GM08714 (cell line): ENCODE data around the gene SCAPER.

Experiments
- H3K4me3 ChIP-seq: fragments of 200-500 bp; sonication (Bioruptor generic); 2 replicates; pipeline ENCODE4 v1.5.1; 2014; ENCODE audit warnings: mild to moderate bottlenecking, low read length, inconsistent platforms
- ZNF274 ChIP-seq: IDR thresholded peaks from 2 replicates; pipeline ENCODE4 v1.6.1; 2012; ENCODE audit warnings: mild to moderate bottlenecking, low read depth, low read length

SCAPER gene

DNA sequence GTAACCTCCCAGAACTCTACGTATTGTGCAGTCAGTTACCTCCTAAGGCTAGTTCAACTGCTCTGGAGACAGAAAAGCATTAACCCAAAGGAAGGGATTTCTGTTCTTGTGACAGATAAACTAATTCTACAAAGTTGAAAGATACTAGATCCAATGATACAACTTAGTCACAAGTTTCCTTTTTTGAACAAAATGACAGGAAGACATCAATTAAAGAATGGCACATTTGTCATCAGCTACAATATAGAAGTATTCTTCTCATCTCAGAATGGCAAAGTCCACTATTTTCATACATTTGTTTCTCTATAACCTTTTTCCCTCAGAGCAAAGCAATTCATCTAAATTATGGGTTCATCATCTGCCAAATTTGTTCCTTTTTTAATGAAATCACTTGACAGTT is 524.9 kb downstream of the SCAPER start:
- TF ChIP-seq ZNF274, result no peak
- H3K4me3 ChIP-seq, result no peak overlapping the region

DNA sequence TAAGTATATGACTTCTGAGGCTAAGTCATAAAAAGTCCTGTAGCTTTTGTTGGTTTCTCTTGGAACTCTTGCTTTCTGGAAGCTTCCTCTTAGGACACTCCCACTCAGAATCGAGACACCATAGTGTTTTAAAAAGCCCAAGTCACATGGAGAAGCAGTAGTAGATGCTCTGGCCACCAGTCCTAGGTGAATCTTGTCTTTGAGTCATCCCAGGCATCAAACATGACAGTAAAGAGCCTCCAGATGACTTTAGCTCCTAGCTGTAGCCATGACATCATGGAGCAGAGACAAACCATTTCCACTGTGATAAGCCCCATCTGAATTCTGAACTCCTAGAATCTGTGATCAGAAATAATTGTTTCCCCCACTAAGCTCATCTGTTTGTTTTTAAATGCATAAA is 526.4 kb downstream of the SCAPER start:
- no peak overlapping the region for H3K4me3 ChIP-seq
- no peak for TF ChIP-seq ZNF274

DNA sequence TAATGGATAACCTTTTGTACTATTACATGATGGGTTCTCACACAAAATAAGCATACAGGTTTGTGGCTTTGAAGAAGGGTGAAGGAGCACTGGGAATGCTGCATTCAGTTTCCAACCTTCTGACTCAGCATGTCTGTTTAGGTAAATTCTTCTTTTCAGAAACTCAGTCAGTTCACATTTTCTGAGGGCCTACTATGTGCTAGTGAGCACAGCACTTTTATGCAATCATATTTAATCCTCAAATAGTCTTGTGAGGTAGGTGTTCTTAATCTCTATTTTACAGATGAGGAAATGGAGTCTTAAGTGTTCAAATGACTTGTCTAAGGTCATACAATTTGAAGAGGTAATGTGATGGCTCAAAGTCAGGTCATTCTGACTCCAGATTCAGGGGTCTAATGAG is 527.4 kb downstream of the SCAPER start:
- TF ChIP-seq ZNF274, result no peak
- no peak overlapping the region for H3K4me3 ChIP-seq

DNA sequence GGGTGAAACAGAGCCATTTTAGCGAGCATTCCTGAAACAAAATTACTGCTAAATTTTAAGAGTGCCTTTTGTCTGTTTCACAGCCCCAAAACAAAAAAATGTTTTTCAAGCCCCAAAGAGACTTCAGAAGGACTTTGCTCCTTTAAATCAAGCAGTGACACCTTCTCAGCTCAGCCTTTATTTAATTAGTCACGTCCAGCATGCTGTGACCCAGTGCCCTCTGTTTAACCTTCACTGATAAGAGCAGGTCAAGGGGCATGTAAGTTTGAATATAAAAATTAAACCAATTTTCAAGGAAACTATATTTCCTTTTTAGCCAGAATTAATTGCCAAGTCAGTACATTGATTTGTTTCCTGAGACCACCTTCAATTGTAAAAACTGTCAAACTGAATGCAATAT is 527.9 kb downstream of the SCAPER start:
- no peak overlapping the region for H3K4me3 ChIP-seq
- TF ChIP-seq ZNF274, result no peak

DNA sequence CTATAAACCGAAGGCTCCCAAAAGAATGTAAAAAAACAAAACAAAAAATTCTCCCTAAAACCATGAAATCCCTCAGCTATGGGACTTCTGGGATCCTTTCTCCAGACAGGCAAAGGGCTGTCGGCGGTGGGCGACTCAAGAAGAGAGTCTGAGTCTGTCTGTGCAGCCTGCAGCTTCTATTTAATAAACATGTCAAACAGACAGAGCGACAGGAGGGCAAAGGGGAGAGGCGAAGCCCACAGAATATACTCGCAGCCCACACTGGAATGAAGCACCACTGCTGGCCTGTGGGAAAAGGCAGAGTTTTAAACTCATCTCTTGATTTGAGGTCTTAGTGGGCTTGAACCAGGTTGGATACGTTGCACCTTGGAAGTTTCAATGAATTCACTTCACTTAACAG is 528.3 kb downstream of the SCAPER start:
- H3K4me3 ChIP-seq, result no peak overlapping the region
- TF ChIP-seq ZNF274, result no peak

DNA sequence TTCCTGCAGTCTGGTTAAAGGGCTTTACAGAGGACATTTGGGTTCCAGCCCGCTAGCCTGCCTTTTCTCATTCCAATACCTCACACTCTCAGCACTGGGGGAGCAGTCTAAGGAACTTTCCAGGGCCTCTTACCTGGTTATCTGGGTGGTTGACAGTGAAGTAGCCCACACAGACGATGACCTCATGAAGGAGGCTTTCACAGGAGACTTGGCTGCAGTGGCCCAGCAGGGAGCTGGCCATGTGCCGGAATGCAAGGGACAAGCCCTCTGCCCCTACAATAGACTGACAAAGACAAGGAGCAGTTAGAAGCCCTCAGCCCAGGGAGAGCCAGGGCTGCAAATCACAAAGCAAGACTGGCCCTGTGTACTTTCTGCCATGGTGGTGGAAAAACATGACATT is 529.1 kb downstream of the SCAPER start:
- no peak for TF ChIP-seq ZNF274
- H3K4me3 ChIP-seq, result no peak overlapping the region

DNA sequence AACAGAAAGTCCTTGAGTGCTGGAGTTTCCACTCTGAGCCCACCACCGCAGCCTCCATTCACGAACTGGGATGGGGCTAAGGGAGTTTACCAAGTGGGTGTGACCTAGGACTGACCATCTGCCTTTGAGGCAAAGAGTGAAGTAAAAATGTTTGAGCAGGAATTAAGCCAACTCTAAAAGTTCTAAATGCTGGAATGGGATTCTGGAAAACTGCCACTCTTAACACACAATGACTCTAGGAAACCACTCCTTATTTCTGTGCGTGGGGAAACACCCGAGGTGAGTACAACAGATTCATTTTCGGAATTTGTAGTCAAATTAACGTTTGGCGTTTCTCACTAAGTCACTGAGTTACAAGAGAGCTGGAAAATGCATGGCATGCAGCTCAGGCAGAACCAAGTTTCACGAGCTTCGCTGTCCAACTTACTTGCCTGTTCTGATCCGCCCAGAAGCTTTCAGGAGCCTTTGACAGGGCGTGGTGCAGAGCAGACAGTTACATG is 537.0 kb downstream of the SCAPER start:
- no peak overlapping the region for H3K4me3 ChIP-seq
- no peak for TF ChIP-seq ZNF274

DNA sequence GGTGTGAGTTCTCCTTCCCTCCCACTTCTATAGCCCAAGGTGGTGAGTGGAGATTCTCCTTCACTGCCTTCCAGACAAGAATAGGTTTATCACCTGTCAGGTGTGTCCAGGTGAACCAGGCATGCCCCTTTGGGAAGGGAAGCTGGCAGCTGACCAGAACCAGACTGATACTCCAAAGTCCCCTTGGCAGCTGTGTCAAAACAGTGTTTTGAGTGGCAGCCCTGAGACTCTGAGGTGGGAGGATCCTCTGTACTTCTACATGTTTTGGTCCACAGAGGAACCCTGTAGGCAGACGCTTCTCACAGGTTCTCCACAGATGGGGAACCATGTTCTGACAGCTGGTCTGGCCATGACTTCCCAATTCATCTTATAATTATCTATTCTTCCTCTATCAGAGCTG is 538.4 kb downstream of the SCAPER start:
- H3K4me3 ChIP-seq, result no peak overlapping the region
- no peak for TF ChIP-seq ZNF274

DNA sequence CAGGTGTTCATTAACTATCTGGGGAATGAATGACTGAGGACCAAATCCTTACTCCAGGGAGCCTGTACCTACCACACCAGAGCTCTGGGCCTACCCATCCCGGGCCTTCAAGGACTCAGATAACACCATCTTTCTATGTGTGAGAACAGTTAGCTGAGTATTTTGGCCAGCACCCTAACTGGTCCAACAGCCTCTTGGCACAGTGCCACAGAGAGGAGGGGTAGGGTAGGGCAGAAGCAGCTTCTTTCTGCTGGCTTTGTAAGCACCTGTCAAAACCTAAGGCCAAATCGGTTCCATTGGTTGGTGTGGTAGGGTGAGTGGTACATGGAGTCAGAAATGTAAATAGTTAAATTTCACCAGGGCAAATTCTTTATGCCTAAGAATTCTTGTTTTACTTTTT is 541.9 kb downstream of the SCAPER start:
- no peak overlapping the region for H3K4me3 ChIP-seq
- no peak for TF ChIP-seq ZNF274

DNA sequence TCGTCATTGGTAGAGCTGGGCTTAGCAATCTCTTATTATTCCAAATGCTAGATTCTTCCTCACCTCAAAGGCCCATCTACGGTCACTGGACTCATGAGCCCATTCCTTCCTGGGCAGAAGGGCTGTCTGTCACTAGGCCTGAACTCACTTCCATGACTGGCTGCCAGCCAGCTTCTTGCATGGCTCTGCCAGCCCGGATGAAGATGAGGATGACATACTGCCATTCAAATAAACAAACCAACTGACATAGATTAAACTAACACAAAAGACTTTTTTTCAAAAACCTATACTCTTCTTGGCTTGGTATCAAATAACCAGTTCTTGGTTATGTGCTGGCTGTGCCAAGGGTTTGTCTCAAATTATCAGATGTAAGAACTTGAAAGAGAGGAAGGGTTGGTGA is 544.7 kb downstream of the SCAPER start:
- TF ChIP-seq ZNF274, result no peak
- H3K4me3 ChIP-seq, result no peak overlapping the region

DNA sequence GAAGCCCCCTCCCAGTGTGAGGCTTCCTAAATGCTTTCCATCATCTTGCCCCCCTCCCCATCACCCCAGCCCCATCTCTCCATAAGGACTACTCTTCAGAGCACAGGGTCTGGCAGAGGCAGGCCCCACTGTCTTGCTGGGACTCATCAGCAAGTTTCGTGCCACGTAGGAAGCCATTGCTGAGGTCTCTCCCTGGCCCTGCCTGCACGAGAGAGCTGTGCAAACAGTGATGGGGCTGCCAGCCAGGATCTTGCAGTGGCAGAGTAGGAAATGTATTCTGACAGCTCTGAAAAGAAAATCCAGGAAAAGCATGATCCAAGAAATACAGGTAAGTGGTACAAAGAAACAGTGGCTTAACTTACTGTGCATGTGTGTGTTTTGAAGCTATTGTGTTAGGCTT is 546.0 kb downstream of the SCAPER start:
- TF ChIP-seq ZNF274, result no peak
- H3K4me3 ChIP-seq, result no peak overlapping the region

DNA sequence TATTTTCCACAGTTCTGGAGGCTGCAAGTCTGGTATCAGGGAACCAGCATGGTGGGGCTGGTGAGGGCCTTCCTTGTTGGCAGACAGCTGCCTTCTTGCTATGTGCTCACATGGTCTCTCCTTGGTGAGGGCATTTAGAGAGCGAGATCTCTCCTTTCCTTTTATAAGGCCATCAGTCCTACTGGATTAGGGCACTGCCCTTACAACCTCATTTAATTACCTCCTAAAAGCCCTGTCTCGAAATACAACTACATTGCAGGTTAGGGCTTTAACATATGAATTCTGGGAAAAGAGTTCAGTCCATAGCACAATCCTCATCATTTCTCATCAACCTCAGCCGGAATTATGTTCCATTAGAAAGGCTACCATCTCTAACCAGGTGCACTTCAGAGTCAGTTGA is 546.7 kb downstream of the SCAPER start:
- no peak for TF ChIP-seq ZNF274
- no peak overlapping the region for H3K4me3 ChIP-seq

DNA sequence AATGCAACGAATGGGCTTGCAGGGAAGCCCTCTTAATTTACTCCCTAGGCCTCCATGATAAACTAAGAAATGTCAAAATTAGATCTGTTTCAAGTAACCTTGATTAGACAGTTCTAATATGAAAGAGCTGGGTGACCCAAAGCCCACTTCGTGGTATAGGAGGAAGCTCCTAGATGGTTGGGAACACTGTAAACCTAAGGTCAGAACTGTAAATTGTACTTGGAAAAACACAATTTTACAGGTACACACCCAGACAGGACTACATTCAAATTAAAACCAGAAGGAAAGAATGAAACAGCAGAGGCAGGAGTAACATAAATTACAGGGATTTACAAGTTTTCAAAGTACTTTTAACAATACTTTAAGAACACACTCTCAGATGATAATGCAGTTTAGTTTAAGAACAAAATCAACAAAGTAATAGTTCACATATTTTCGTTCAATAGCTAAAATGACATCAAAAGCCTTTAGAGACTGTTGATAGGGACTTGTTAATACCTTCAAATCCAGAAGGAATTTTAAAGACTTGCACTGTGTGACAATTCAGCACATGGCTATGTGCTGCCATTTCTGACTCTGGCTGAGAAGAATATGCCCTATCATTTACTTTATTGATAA is 550.2 kb downstream of the SCAPER start:
- no peak for TF ChIP-seq ZNF274

DNA sequence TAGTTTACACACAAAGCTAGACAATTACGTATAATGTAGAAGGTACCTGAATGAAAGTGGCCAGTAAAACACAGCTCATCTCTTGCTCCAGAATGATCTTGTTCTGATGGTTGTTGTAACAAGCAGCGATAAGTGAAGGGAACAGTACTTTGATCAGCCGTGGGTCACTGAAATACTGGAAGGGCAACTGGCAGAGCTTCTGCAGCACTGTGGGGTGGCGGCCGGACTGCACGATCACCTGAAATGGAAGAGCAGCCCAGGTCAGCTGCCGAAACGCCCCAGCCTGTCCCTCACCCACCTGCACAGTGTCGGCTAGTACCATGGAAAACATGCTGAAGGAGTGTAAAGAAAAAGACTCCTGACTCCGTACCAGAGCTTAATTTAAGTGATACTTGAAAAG is 551.2 kb downstream of the SCAPER start:
- H3K4me3 ChIP-seq, result no peak overlapping the region
- no peak for TF ChIP-seq ZNF274

More for the DNA sequence above, 550.2 kb downstream of the SCAPER start:
- H3K4me3 ChIP-seq, result no peak overlapping the region

DNA sequence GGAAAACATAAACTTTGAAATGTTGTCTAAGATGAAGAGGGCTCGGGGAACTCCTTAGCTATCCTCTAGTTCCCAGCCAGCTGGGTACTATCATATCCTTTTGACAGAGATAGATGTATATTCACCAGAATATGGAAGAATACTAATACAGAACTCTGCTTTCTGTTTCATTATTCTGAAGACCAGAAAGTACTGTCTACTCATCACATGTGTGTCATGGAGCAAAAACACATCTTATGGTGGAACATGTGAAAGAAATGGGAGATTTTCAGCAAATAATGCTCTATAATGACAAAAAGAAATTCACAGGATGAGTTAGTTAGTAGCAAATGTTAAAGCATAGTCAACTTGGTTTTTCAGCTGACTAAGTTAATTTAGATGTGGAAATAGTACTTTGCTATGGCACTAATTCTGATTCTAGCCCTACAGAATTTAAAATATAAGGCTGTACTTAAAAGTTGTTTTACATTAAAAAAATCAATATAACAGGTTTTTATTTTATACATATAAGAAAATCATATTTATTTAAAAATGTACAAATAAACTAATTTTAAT is 552.0 kb downstream of the SCAPER start:
- TF ChIP-seq ZNF274, result no peak
- no peak overlapping the region for H3K4me3 ChIP-seq
